ENCODE measurements around the gene SPATA21. TPM values are rescaled to one million over a fixed set of nuclear protein-coding genes. Genes with fewer than 3 reads are reported as not detected.

SPATA21 gene
- total and polyA plus RNA-seq, 2 experiments from 2014 or later = 2.6 TPM; not detected in 1

DNA sequence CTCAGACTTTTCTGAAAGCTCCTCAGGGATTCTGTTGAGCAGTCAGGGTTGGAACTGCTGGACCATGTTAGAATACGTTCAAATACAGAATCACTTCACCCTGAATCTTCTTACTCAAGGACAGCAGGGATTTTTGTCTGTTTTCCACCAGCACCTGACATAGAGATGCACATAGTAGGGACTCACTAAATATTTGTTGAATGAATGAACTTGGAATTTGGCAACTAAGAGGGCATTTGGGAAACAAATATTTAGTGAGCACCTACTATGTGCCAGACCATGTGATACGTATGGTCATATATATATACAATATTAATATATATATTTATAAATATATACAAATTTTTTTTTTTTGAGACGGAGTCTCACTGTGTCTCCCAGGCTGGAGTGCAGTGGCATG, 80.4 kb downstream of the SPATA21 start (continued):
- no peak for TF ChIP-seq POLR2AphosphoS5 (IDR thresholded peaks at IDR 0.05; ENCODE audit: low read depth)
- no peak for TF ChIP-seq ZNF331 (CRISPR knock-in tag; IDR thresholded peaks at IDR 0.05; ENCODE audit: low read depth)
- TF ChIP-seq JUNB (IDR thresholded peaks at IDR 0.05; ENCODE audit: unreplicated experiment) = no peak

GRCh38 chr1:16354619-16355018, 82.6 kb downstream of the SPATA21 start:
- Histone ChIP-seq H3K9me2 (ENCODE audit: insufficient read depth) (no peaks in the 10 kb centered on the region), H3K4me2 (no peak overlapping the region), H3K4me3 (no peak overlapping the region), H2AFZ (no peak overlapping the region), H3K27me3 (ENCODE audit: insufficient read depth) (no peaks in the 10 kb centered on the region), H3K79me2 (replicated peaks; ENCODE audit: insufficient read depth) (peaks cover 23% of the 10 kb centered on the region), H3K36me3 (ENCODE audit: insufficient read depth) (no peaks in the 10 kb centered on the region), H3F3A (replicated peaks; ENCODE audit: low read depth) (peaks cover 3% of the 10 kb centered on the region; the same call in 1 of the 2 replicates), H3K27ac (ENCODE audit: low read depth) (no peak overlapping the region), H3K4me1 (ENCODE audit: insufficient read depth) (peaks cover 12% of the 10 kb centered on the region; the same call in 1 of the 2 replicates), H4K20me1 (replicated peaks; ENCODE audit: insufficient read depth) (peaks cover 16% of the 10 kb centered on the region)
- TF ChIP-seq ZNF331 (CRISPR knock-in tag; IDR thresholded peaks at IDR 0.05; ENCODE audit: low read depth) (no peak), EZH2 (IDR thresholded peaks at IDR 0.05; ENCODE audit: low read depth, unreplicated experiment) (no peak), ETS1 (IDR thresholded peaks at IDR 0.05) (no peak), CREB1 (CRISPR knock-in tag; IDR thresholded peaks at IDR 0.05; ENCODE audit: low read depth) (no peak), CTCF (conservative IDR thresholded peaks at IDR 0.05; ENCODE audit: low read depth in 2 of 2) (no peak), JUNB (IDR thresholded peaks at IDR 0.05; ENCODE audit: unreplicated experiment) (no peak), ZNF114 (CRISPR knock-in tag; IDR thresholded peaks at IDR 0.05) (no peak), POLR2AphosphoS5 (IDR thresholded peaks at IDR 0.05; ENCODE audit: low read depth) (no peak), NANOG (IDR thresholded peaks at IDR 0.05; ENCODE audit: borderline replicate concordance) (no peak)
- TF ChIP-seq, protein P1, sequence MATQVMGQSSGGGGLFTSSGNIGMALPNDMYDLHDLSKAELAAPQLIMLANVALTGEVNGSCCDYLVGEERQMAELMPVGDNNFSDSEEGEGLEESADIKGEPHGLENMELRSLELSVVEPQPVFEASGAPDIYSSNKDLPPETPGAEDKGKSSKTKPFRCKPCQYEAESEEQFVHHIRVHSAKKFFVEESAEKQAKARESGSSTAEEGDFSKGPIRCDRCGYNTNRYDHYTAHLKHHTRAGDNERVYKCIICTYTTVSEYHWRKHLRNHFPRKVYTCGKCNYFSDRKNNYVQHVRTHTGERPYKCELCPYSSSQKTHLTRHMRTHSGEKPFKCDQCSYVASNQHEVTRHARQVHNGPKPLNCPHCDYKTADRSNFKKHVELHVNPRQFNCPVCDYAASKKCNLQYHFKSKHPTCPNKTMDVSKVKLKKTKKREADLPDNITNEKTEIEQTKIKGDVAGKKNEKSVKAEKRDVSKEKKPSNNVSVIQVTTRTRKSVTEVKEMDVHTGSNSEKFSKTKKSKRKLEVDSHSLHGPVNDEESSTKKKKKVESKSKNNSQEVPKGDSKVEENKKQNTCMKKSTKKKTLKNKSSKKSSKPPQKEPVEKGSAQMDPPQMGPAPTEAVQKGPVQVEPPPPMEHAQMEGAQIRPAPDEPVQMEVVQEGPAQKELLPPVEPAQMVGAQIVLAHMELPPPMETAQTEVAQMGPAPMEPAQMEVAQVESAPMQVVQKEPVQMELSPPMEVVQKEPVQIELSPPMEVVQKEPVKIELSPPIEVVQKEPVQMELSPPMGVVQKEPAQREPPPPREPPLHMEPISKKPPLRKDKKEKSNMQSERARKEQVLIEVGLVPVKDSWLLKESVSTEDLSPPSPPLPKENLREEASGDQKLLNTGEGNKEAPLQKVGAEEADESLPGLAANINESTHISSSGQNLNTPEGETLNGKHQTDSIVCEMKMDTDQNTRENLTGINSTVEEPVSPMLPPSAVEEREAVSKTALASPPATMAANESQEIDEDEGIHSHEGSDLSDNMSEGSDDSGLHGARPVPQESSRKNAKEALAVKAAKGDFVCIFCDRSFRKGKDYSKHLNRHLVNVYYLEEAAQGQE (IDR thresholded peaks at IDR 0.05; ENCODE audit: unreplicated experiment) = no peak
- peaks cover 13% of the 10 kb centered on the region; the same call in 2 of the 3 replicates for H3K4me1 Mint-ChIP-seq
- no peaks in the 10 kb centered on the region for H3K27me3 Mint-ChIP-seq (ENCODE audit: insufficient read depth, low read depth, poor library complexity)
- H3K9me3 Mint-ChIP-seq = no peaks in the 10 kb centered on the region
- no peak for DNase-seq (ENCODE audit: low spot score)
- H3K36me3 Mint-ChIP-seq (ENCODE audit: low read depth) = no peaks in the 10 kb centered on the region
- H3K4me3 Mint-ChIP-seq = no peak overlapping the region
- no peak overlapping the region for H3K27ac Mint-ChIP-seq
- no peak for ATAC-seq
